Right atrium auricular region (tissue), 2 donors: ENCODE results near the gene KLHDC3. TPM values are rescaled to one million over a fixed set of nuclear protein-coding genes. Genes with fewer than 3 reads are reported as not detected.

Experiments
- DNase-seq: peaks from one replicate; pipeline ENCODE4 v3.0.0-alpha.2; 2019; ENCODE audit warnings: low spot score
- H3K27ac ChIP-seq, 2 donors: fragments of 200-600 bp; sonication (generic); 1 replicate in 1 of 2; 2 replicates in 1 of 2; pipeline ENCODE4 v1.5.1; 2016 to 2019
- H3K27me3 ChIP-seq, 2 donors: fragments of 200-600 bp; sonication (generic); one replicate each; pipeline versions ENCODE4 v1.5.1 to v1.6.0; 2017 to 2019
- H3K36me3 ChIP-seq: fragments of 200-600 bp; sonication (generic); one replicate; pipeline ENCODE4 v1.5.1; 2016
- H3K4me1 ChIP-seq, 2 donors: fragments of 200-600 bp; sonication (generic); one replicate each; pipeline versions ENCODE4 v1.5.1 to v1.6.0; 2017 to 2019
- H3K4me3 ChIP-seq, 2 donors: fragments of 200-600 bp; sonication (generic); 1 replicate in 1 of 2; 2 replicates in 1 of 2; pipeline ENCODE4 v1.5.1; 2017 to 2019; ENCODE audit warnings: mild to moderate bottlenecking in 1 of 2, moderate library complexity in 1 of 2
- H3K9me3 ChIP-seq, 2 donors: fragments of 200-600 bp; sonication (generic); one replicate each; pipeline ENCODE4 v1.5.1; 2019
- CTCF ChIP-seq, 2 donors: fragments of 200-600 bp; sonication (generic); IDR thresholded peaks; one replicate each; pipeline ENCODE4 v1.5.1; 2019; ENCODE audit warnings: antibody characterized with exemption in 2 of 2
- total RNA-seq, 2 donors: library from RNA; depleted of rRNA; stranded (reverse); fragments of >200 nt; gene quantifications; one replicate each; pipeline ENCODE4 v1.1.0, GENCODE V29; 2016

KLHDC3 gene
- total RNA-seq, 2 donors from 2014 or later: 122 to 153 TPM

DNA sequence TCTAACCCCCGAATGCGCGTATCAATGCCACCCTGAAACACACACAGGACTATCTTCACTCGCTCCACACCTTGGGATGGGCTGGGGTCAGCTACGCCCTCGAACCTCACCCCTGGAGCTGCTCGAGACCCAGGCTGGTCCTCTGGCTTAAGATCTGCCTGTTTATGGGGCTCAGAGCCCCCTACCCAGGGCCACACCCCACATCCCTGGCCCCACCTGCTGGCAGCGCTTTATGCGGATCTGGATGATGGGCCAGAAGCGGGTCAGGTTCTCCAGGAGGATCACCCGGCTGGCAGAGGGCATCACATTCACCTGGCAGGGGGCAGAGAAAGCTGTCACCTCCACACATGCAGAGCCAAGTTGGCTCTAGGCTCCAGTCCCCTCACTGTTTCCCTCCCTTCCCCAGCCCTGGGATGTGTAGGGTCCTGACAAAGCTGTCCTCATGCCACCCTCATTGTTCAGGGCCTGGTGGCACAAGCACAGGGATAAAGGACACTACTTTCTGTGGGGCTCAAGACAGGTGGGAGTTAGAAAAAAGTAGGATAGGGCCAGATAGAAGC is 31.4 kb downstream of the KLHDC3 start:
- H3K36me3 ChIP-seq: peaks cover 63% of the 10 kb centered on the region
- H3K4me3 ChIP-seq: no peak overlapping the region
- H3K4me1 ChIP-seq: no peaks in the 10 kb centered on the region
- no peak for DNase-seq
- H3K27ac ChIP-seq: no peak overlapping the region
- no peaks in the 10 kb centered on the region for H3K9me3 ChIP-seq
- H3K27me3 ChIP-seq: no peaks in the 10 kb centered on the region
- no peak for TF ChIP-seq CTCF (IDR thresholded peaks at IDR 0.05)

DNA sequence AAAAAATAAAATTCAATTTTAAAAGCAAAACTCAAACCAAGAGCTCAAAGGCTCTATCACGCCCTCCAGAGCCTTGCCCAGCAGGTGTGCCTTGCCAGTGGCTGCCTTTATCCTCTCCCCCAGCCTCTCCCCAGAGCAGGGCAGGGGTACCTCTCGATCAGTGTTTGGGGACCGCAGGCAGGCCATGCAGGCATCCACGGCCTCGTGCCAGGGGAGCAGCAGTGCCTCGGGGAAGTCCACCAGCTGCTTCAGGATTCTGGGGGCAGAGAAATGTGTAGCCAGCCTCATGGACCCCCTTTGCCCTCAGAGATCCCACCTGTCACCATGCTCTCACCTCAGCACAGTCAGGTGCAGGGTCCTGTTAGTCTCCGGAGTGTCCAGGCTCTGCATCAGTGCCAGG is 33.9 kb downstream of the KLHDC3 start:
- peaks cover 0 to 12% of the 10 kb centered on the region in 2 donors for H3K4me1 ChIP-seq
- no peaks in the 10 kb centered on the region for H3K9me3 ChIP-seq
- no peak overlapping the region for H3K27ac ChIP-seq
- H3K27me3 ChIP-seq: no peaks in the 10 kb centered on the region
- H3K36me3 ChIP-seq: peaks cover 51% of the 10 kb centered on the region
- TF ChIP-seq CTCF (IDR thresholded peaks at IDR 0.05): no peak
- H3K4me3 ChIP-seq: no peak overlapping the region
- DNase-seq: no peak

DNA sequence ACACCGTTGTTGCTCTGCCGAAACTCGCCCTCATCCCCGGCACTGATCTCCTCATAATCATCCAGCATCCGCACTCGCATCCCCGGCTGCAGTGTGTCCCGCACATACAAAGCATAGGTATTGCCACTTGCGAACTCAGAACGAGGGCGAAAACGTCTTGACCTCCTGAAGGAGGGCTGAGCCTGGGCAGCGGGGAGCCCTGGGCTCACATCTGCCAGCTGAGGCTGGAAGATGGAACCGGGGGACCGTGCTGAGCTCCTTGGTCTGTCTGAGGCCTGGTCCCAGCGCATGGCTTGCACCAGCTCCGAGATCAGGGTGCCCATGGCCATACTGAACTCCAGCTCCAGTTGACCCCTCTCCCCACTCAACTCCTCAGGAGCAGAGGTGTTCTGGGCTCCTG is 36.9 kb downstream of the KLHDC3 start:
- H3K4me1 ChIP-seq: peaks cover 0 to 23% of the 10 kb centered on the region in 2 donors
- H3K36me3 ChIP-seq: peaks cover 36% of the 10 kb centered on the region
- H3K4me3 ChIP-seq: no peak overlapping the region
- no peaks in the 10 kb centered on the region for H3K27me3 ChIP-seq
- H3K27ac ChIP-seq: no peak overlapping the region
- DNase-seq: no peak
- no peak for TF ChIP-seq CTCF (IDR thresholded peaks at IDR 0.05)
- no peaks in the 10 kb centered on the region for H3K9me3 ChIP-seq

DNA sequence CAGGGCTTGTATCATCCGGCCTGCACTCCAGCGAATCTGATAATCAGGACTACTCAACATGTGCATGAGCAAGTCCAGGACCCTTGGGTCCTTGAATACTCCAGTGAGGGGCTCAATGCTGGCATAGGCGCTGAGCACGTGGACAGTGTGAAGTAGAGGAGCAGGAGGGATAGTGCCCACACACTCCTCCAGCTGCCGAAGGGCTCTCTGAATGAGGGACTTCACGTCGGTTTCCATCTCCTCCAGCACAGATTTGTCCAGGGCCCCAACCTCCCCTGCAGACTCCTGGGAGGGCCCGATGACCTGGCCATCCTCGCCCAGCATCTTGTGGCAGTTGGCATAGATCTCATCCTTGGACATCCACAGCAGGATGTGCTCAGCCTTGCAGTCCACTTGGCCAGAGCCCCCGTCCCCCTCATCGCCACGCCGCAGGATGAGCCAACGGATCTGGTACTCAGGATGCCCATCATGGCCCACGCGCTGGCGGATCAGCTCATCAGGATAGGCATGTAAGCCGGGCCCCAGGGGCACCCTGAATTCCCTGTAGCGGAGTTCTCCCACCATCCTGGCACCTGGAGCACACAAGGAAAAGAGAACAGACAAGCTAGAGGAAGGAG is 38.3 kb downstream of the KLHDC3 start:
- no peak for TF ChIP-seq CTCF (IDR thresholded peaks at IDR 0.05)
- DNase-seq: no peak
- no peaks in the 10 kb centered on the region for H3K27me3 ChIP-seq
- no peak overlapping the region for H3K4me3 ChIP-seq
- peak overlapping the region; percentile 92 to 96 for H3K27ac ChIP-seq
- peaks cover 0 to 23% of the 10 kb centered on the region in 2 donors for H3K4me1 ChIP-seq
- peaks cover 40% of the 10 kb centered on the region for H3K36me3 ChIP-seq
- H3K9me3 ChIP-seq: no peaks in the 10 kb centered on the region

DNA sequence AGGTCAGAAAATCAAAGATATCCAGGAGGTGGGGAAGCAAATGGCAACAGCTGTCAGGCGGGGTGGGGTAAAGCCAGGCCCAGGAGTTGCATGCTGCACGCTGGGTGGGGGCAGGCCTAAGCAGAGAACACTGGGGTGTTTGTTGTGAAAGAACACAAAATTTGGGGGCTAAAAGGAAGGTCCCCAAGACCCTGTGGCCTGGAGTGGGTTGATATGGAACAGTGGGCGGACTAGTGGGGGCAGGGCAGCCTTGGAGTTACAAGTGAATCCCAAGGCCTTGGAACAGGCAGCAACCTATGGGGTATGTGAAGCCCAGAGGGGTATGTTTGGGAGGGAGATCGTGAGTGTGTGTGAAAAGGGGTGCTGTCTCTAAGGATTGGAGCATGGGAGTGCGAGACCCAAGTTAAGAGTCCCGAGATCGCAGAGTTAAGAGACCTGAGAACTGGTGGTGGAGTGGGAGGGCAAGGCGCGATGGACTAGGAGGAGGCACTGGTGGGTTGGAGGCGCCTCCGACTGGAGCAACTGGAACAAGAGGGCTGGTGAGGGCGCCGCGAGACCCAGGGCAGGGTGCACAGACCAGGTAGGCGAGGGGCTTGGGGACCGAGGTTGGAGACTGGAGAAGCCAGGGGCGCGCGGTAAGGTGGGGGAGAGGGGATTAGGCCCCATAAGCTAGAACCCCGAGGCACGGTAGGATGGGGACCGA is 38.9 kb downstream of the KLHDC3 start:
- no peak for DNase-seq
- peaks cover 42% of the 10 kb centered on the region for H3K36me3 ChIP-seq

More for the DNA sequence above, 38.9 kb downstream of the KLHDC3 start:
- H3K4me1 ChIP-seq: peaks cover 0 to 29% of the 10 kb centered on the region in 2 donors
- no peaks in the 10 kb centered on the region for H3K9me3 ChIP-seq
- no peak for TF ChIP-seq CTCF (IDR thresholded peaks at IDR 0.05)
- H3K4me3 ChIP-seq: peak overlapping the region; percentile 69 to 71
- no peaks in the 10 kb centered on the region for H3K27me3 ChIP-seq
- peak overlapping the region; percentile 92 to 96 for H3K27ac ChIP-seq
